ENCODE data around the gene WDR86.

GRCh38 chr7:151375530-151376217, 34.2 kb downstream of the WDR86 start:
- TF ChIP-seq, protein P1, sequence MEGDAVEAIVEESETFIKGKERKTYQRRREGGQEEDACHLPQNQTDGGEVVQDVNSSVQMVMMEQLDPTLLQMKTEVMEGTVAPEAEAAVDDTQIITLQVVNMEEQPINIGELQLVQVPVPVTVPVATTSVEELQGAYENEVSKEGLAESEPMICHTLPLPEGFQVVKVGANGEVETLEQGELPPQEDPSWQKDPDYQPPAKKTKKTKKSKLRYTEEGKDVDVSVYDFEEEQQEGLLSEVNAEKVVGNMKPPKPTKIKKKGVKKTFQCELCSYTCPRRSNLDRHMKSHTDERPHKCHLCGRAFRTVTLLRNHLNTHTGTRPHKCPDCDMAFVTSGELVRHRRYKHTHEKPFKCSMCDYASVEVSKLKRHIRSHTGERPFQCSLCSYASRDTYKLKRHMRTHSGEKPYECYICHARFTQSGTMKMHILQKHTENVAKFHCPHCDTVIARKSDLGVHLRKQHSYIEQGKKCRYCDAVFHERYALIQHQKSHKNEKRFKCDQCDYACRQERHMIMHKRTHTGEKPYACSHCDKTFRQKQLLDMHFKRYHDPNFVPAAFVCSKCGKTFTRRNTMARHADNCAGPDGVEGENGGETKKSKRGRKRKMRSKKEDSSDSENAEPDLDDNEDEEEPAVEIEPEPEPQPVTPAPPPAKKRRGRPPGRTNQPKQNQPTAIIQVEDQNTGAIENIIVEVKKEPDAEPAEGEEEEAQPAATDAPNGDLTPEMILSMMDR (IDR thresholded peaks at IDR 0.05; ENCODE audit: low read depth, low read length, poor library complexity, severe bottlenecking): no peak
- TF ChIP-seq EZH2phosphoT487 (IDR thresholded peaks at IDR 0.05; ENCODE audit: borderline replicate concordance, low read length): no peak

Data from DOHH2 (cell line).